IgD-negative memory B cell (primary cell): Measurements from ENCODE around the gene COL10A1. TPM values are rescaled to one million over a fixed set of nuclear protein-coding genes. Genes with fewer than 3 reads are reported as not detected.
A peak's percentile ranks its signal among the peaks of the same experiment; 100 is the strongest.

ENCODE experiments used
- H3K27ac Mint-ChIP-seq, 3 donors: one replicate each; pipeline ENCODE4 v1.8.0; 2020 to 2022; ENCODE audit warnings: mild to moderate bottlenecking in 3 of 3, mixed read lengths in 3 of 3, moderate library complexity in 1 of 3
- H3K27me3 Mint-ChIP-seq: one replicate; pipeline ENCODE4 v1.8.0; 2021; ENCODE audit warnings: mixed read lengths
- H3K36me3 Mint-ChIP-seq: one replicate; pipeline ENCODE4 v1.8.0; 2020; ENCODE audit warnings: mild to moderate bottlenecking, mixed read lengths
- H3K4me1 Mint-ChIP-seq, 3 donors: one replicate each; pipeline ENCODE4 v1.8.0; 2020 to 2022; ENCODE audit warnings: mixed read lengths in 3 of 3, mild to moderate bottlenecking in 1 of 3
- H3K4me3 Mint-ChIP-seq, 4 donors: one replicate each; pipeline ENCODE4 v1.8.0; 2020 to 2022; ENCODE audit warnings: mild to moderate bottlenecking in 4 of 4, mixed read lengths in 4 of 4, moderate library complexity in 3 of 4
- H3K9me3 Mint-ChIP-seq, 3 donors: one replicate each; pipeline ENCODE4 v1.8.0; 2020 to 2021; ENCODE audit warnings: mixed read lengths in 3 of 3, mild to moderate bottlenecking in 1 of 3
- polyA plus RNA-seq: library from polyadenylated mRNA; unstranded; fragments of 300-500 nt; fragmentation: Illumina TruSeq; gene quantifications from one replicate; pipeline ENCODE4 v1.2.3, GENCODE V29; 2021

The COL10A1 gene
- polyA plus RNA-seq, 1 donor from 2014 or later = 0.36 TPM

DNA sequence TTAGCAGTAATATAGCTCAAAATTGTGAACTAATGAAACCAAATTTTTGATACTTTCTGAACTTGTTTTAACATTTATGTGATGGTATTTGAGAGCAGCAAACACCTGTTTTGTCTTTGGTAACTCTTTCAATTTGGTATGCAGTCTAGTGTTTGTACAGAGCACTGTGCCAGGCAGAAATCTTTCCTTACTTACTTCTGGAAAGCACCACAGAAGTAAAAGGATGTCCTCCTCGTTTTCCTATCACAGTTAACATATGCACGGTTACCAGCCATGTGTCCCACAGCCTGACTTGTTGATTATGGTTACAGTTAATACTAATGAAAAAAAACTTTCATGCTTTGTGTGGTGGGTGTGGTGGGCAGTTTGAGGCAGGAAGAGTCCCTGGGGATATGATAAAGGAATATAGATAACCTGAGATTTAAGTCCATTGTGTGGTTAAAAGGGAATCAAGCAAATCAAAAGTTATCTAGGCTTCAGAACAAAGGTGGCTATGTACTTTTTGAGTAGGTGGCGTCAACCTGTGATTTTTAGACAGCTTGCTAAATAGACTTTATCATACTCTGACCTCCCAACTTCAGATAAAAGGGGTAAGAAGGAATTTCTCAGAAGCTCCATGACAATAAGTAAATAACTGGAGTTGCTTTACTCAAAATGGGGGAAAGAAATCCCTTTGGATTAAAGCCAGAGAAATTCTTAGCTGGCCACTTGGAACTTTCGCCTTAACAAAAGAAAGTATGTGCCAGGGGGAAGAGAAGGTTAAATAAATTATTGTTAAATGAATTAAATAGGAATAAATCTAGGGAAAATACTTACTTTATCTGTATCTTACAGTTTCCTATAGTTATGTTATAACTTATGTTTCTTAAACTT is 20.1 kb upstream of the COL10A1 start:
- no peaks in the 10 kb centered on the region for H3K27me3 Mint-ChIP-seq
- H3K27ac Mint-ChIP-seq = no peak overlapping the region
- no peak overlapping the region for H3K4me3 Mint-ChIP-seq
- H3K36me3 Mint-ChIP-seq = peaks cover 4% of the 10 kb centered on the region
- H3K4me1 Mint-ChIP-seq = no peaks in the 10 kb centered on the region
- H3K9me3 Mint-ChIP-seq = no peaks in the 10 kb centered on the region

GRCh38 chr6:116144605-116145004 is 18.7 kb upstream of the COL10A1 start:
- H3K27me3 Mint-ChIP-seq = no peaks in the 10 kb centered on the region
- peaks cover 4% of the 10 kb centered on the region for H3K36me3 Mint-ChIP-seq
- no peaks in the 10 kb centered on the region for H3K9me3 Mint-ChIP-seq
- H3K4me3 Mint-ChIP-seq = no peak overlapping the region
- H3K27ac Mint-ChIP-seq = peak overlapping the region in 1 of 3 donors; percentile 72
- H3K4me1 Mint-ChIP-seq = no peaks in the 10 kb centered on the region

- peaks cover 0 to 3% (median 2%) of the 10 kb centered on the region in 3 donors for H3K4me1 Mint-ChIP-seq
- H3K4me3 Mint-ChIP-seq = no peak overlapping the region
- peaks cover 10% of the 10 kb centered on the region for H3K36me3 Mint-ChIP-seq
- no peaks in the 10 kb centered on the region for H3K27me3 Mint-ChIP-seq
- H3K27ac Mint-ChIP-seq = no peak overlapping the region
- no peaks in the 10 kb centered on the region for H3K9me3 Mint-ChIP-seq
Measured at GRCh38 chr6:116139917-116140316, 14.0 kb upstream of the COL10A1 start.

GRCh38 chr6:116136933-116137340 is 11.0 kb upstream of the COL10A1 start:
- Mint-ChIP-seq H3K9me3 (no peaks in the 10 kb centered on the region), H3K27me3 (no peaks in the 10 kb centered on the region), H3K4me1 (peaks cover 0 to 4% (median 3%) of the 10 kb centered on the region in 3 donors), H3K36me3 (peaks cover 12% of the 10 kb centered on the region), H3K4me3 (no peak overlapping the region), H3K27ac (peak overlapping the region in 1 of 3 donors; percentile 38)

DNA sequence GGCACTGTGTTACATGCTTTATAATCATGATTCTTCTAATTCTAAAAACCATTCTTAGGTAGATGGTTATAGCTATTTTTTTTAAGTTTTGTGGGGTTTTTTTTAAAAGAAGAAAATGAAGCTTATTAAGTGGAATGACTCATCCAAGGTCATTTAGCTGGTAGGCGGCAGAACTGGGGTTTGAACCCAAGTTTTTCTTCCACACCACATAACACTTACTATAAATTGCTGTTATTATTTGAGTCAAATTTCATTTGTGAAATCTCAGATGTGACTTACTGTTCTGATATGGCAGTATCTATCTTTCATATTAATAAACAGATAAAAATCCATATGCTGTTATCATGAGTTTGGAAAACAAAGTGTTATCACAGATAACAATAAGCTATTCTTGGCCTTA is 10.4 kb upstream of the COL10A1 start:
- H3K4me1 Mint-ChIP-seq = peaks cover 0 to 4% (median 3%) of the 10 kb centered on the region in 3 donors
- no peaks in the 10 kb centered on the region for H3K9me3 Mint-ChIP-seq
- H3K36me3 Mint-ChIP-seq = peaks cover 16% of the 10 kb centered on the region
- H3K27me3 Mint-ChIP-seq = no peaks in the 10 kb centered on the region
- no peak overlapping the region for H3K4me3 Mint-ChIP-seq
- no peak overlapping the region for H3K27ac Mint-ChIP-seq

GRCh38 chr6:116133453-116133852 is 7.5 kb upstream of the COL10A1 start:
- Mint-ChIP-seq H3K36me3 (peaks cover 23% of the 10 kb centered on the region), H3K27me3 (no peaks in the 10 kb centered on the region), H3K27ac (no peak overlapping the region), H3K9me3 (no peaks in the 10 kb centered on the region), H3K4me1 (peaks cover 0 to 4% (median 3%) of the 10 kb centered on the region in 3 donors), H3K4me3 (no peak overlapping the region)

DNA sequence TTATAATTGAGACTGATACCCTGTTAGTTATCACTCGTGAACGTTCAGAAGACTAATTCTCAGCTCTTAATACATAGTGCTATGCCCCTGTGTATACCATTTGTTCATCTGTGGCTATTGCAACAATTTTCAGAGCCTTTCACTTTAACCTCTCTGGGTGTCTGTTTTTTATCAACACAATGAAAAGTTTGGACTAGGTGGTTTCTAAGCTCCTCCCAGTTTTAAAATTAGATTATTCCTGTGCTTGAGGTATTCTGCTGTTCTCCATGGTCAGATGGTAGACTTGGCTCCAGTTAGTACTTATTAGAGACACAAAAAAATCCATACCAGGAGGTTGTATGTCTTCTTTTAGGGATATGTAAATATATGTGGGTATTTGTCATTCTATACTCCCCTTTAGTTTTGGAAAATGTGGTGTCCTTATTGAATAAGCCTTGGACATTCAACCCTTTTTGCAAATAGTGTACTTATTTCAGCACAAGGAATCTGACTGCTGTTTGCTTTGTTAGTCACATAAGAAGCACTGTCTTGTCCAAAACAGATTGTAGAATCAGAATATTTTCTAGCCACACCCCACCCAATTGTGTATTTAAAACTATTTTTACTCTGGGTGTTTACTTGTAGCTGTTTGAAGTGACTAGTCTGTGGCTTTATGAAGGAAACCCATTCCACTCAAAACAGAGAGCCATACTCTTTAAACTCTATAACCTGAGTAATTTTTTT is 2.0 kb upstream of the COL10A1 start:
- Mint-ChIP-seq H3K4me1 (no peaks in the 10 kb centered on the region), H3K4me3 (no peak overlapping the region), H3K27ac (no peak overlapping the region), H3K36me3 (peaks cover 24% of the 10 kb centered on the region), H3K9me3 (no peaks in the 10 kb centered on the region), H3K27me3 (no peaks in the 10 kb centered on the region)

DNA sequence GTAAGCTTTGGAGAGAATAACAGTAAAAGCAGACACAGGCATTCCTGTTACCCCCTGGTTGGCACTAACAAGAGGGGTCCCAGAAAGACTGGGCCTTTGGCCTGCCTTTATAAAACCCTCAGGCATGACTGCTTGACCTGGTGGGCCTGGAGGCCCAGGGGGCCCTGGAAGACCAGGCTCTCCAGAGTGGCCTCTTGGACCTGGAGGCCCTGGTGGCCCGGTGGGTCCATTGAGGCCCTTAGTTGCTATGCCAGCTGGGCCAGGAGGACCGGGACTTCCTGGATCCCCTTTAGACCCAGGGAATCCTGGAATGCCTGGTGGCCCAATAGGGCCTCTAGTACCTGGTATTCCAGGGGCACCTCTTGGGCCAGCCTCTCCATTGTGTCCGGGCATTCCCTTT is 5.5 kb downstream of the COL10A1 start:
- no peaks in the 10 kb centered on the region for H3K27me3 Mint-ChIP-seq
- H3K9me3 Mint-ChIP-seq = no peaks in the 10 kb centered on the region
- no peaks in the 10 kb centered on the region for H3K4me1 Mint-ChIP-seq
- no peak overlapping the region for H3K27ac Mint-ChIP-seq
- H3K36me3 Mint-ChIP-seq = peaks cover 17% of the 10 kb centered on the region
- no peak overlapping the region for H3K4me3 Mint-ChIP-seq

DNA sequence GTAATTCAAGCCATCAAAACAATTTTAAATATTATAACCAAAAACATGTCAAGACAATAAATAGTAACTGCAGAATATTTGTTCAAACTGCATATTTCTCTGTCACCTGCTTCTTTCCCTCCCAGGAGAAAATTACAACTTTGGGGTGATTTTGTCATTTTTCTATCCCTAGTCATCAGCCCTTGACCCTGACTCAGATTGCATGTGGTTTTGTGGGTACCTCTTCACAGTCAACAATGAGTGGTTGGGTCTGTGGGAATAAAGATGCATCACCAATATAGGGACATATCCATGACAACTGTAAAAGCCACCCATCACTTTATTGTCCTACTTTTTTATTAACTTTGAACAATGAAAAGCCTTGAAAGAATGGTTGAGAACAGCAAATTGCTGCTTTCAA is 7.3 kb downstream of the COL10A1 start:
- no peaks in the 10 kb centered on the region for H3K27me3 Mint-ChIP-seq
- H3K27ac Mint-ChIP-seq = no peak overlapping the region
- H3K4me1 Mint-ChIP-seq = no peaks in the 10 kb centered on the region
- peaks cover 16% of the 10 kb centered on the region for H3K36me3 Mint-ChIP-seq
- H3K9me3 Mint-ChIP-seq = no peaks in the 10 kb centered on the region
- no peak overlapping the region for H3K4me3 Mint-ChIP-seq

- Mint-ChIP-seq H3K36me3 (peaks cover 18% of the 10 kb centered on the region), H3K9me3 (no peaks in the 10 kb centered on the region), H3K27ac (no peak overlapping the region), H3K4me3 (no peak overlapping the region), H3K4me1 (peaks cover 2 to 5% (median 2%) of the 10 kb centered on the region in 3 donors), H3K27me3 (no peaks in the 10 kb centered on the region)
Measured at GRCh38 chr6:116115781-116116180, 10.2 kb downstream of the COL10A1 start.

GRCh38 chr6:116113386-116113785 is 12.5 kb downstream of the COL10A1 start:
- H3K9me3 Mint-ChIP-seq = no peaks in the 10 kb centered on the region
- no peak overlapping the region for H3K4me3 Mint-ChIP-seq
- peaks cover 21% of the 10 kb centered on the region for H3K36me3 Mint-ChIP-seq
- H3K4me1 Mint-ChIP-seq = peaks cover 5 to 9% (median 7%) of the 10 kb centered on the region in 3 donors
- H3K27me3 Mint-ChIP-seq = no peaks in the 10 kb centered on the region
- no peak overlapping the region for H3K27ac Mint-ChIP-seq

DNA sequence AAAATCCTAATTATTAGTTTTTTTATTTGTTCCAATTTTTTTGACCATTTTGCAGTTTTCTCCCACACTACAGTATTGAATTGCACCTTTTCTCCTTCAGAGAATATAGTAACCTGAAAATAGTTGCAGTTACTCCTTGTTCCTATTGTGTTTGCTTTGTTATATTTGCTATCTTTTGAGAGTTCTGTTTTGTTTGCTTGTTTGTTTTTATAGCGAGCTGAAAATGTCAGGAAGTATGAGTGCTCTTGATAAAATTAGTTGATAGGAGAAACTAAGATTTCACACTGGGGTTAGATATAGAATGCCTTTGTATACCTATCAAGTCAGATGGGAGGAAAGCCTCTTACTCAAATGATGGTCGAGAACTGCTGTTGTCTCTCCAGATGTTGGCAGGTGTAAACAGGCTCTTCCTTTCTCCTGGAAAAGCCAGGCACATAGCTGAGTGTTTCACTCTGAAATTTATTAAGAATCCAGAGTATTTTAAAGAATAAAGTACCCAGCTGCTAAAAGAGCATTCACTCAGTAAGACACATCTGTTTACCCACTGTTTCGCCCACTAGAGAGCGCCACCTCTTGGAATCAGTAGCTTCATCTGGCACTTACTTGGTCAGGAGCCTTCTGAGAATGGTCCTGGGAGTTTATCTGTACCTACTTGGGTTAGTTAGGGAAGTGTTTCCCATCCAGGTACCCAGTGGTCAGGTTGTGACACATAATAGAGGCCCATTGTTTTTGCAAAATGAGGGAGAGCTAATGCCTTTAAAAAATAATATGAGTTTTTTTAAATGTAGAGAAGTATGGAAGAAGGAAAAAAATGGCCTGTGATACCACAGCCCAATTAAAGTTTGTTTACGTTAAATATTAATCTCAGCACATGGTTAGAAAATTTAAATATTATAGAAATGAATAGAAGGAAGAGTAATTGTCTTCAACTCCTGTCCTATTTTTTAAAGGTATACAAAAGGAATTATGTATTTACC is 14.1 kb downstream of the COL10A1 start:
- Mint-ChIP-seq H3K4me1 (peaks cover 5 to 9% (median 7%) of the 10 kb centered on the region in 3 donors), H3K4me3 (no peak overlapping the region), H3K9me3 (no peaks in the 10 kb centered on the region), H3K36me3 (peaks cover 23% of the 10 kb centered on the region), H3K27me3 (no peaks in the 10 kb centered on the region), H3K27ac (no peak overlapping the region)

GRCh38 chr6:116108836-116109235 is 17.1 kb downstream of the COL10A1 start:
- H3K9me3 Mint-ChIP-seq = no peaks in the 10 kb centered on the region
- H3K36me3 Mint-ChIP-seq = peaks cover 22% of the 10 kb centered on the region

DNA sequence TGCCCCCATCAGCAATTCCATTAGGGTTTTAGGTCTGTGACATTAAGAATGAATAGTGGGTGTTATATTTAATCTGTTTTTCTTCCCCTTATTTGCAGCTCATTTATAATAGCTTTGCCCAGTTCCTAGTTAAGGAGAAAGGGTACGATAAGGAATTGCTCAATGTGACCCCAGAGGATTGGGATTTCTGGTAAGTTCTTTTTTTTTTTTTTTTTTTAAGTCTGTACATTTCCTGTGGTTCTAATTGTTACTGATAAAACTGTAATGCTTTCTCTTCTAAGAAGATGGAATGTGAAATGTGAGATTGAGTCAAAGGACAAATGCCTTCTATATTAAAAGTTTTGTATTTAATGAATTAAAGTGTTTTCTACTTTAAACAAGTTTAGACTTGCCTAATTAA is 19.8 kb downstream of the COL10A1 start:
- peaks cover 12% of the 10 kb centered on the region for H3K36me3 Mint-ChIP-seq
- peak overlapping the region in 1 of 4 donors; percentile 18 for H3K4me3 Mint-ChIP-seq
- no peak overlapping the region for H3K27ac Mint-ChIP-seq
- no peaks in the 10 kb centered on the region for H3K27me3 Mint-ChIP-seq
- H3K4me1 Mint-ChIP-seq = peaks cover 35 to 48% (median 46%) of the 10 kb centered on the region in 3 donors
- no peaks in the 10 kb centered on the region for H3K9me3 Mint-ChIP-seq

More at GRCh38 chr6:116108836-116109235, 17.1 kb downstream of the COL10A1 start:
- H3K4me1 Mint-ChIP-seq = peaks cover 19 to 24% (median 23%) of the 10 kb centered on the region in 3 donors
- no peak overlapping the region for H3K4me3 Mint-ChIP-seq
- peak overlapping the region in 1 of 3 donors; percentile 71 for H3K27ac Mint-ChIP-seq
- H3K27me3 Mint-ChIP-seq = no peaks in the 10 kb centered on the region
